WI38 (cell line): ENCODE results near the gene ACTL8.

Experiments
- H3K4me3 ChIP-seq: 2 replicates; pipeline ENCODE4 v1.5.1; 2011; ENCODE audit warnings: low read depth, mild to moderate bottlenecking, control low read depth, low read length
- TF ChIP-seq, protein P1 (sequence below): IDR thresholded peaks from 2 replicates; pipeline ENCODE4 v1.5.1; 2012; ENCODE audit warnings: low read depth, mild to moderate bottlenecking, control low read depth, low read length

ACTL8 gene

GRCh38 chr1:17752356-17752755, 2.8 kb upstream of the ACTL8 start:
- no peak overlapping the region for H3K4me3 ChIP-seq
- TF ChIP-seq, protein P1, sequence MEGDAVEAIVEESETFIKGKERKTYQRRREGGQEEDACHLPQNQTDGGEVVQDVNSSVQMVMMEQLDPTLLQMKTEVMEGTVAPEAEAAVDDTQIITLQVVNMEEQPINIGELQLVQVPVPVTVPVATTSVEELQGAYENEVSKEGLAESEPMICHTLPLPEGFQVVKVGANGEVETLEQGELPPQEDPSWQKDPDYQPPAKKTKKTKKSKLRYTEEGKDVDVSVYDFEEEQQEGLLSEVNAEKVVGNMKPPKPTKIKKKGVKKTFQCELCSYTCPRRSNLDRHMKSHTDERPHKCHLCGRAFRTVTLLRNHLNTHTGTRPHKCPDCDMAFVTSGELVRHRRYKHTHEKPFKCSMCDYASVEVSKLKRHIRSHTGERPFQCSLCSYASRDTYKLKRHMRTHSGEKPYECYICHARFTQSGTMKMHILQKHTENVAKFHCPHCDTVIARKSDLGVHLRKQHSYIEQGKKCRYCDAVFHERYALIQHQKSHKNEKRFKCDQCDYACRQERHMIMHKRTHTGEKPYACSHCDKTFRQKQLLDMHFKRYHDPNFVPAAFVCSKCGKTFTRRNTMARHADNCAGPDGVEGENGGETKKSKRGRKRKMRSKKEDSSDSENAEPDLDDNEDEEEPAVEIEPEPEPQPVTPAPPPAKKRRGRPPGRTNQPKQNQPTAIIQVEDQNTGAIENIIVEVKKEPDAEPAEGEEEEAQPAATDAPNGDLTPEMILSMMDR: no peak

- TF ChIP-seq, protein P1: no peak
- no peak overlapping the region for H3K4me3 ChIP-seq
These were observed 2.3 kb downstream of the ACTL8 start for GRCh38 chr1:17757426-17757825.

DNA sequence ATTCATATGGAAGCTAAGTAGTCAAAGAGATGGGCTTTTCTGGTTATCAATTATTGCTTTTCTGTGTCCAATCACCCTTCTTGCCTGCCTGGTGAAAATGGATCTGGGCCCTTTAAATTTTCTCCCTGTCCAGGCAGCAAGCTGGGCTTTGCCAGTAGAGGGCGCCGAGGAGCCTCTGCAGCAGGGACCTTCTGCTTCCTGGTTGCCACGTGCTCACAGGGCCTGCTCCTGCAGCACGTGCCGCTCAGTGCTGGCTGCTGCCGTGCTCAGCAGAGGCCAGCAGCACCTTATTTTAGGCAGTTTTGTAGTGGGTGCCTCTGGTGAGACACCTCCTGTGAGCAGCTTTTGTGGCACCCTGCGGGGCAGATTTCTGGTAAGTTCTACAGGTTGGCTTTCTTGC, 4.0 kb downstream of the ACTL8 start:
- H3K4me3 ChIP-seq: no peak overlapping the region
- TF ChIP-seq, protein P1: no peak

DNA sequence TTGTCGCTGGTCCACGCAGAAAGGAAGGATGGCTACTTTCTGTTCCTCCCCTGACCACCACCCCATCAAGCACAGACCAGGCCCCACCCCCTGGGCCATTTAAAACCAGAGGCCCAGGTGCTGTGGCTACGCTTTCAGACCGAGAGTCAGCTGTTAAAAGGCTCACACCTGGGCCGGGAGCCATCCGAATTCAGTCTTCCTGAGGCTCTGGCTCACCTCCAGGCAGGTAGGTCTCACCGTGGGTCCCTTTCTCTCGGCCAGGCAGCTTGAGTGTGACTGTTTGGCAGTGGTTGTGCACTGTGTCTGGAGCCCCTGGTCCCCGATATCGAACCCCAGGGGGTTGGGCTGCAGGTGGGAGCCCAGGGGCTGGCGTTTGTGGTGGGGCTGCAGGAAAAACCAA, 7.2 kb downstream of the ACTL8 start:
- TF ChIP-seq, protein P1: no peak
- no peak overlapping the region for H3K4me3 ChIP-seq

GRCh38 chr1:17763417-17763816, 8.3 kb downstream of the ACTL8 start:
- TF ChIP-seq, protein P1: no peak
- no peak overlapping the region for H3K4me3 ChIP-seq

DNA sequence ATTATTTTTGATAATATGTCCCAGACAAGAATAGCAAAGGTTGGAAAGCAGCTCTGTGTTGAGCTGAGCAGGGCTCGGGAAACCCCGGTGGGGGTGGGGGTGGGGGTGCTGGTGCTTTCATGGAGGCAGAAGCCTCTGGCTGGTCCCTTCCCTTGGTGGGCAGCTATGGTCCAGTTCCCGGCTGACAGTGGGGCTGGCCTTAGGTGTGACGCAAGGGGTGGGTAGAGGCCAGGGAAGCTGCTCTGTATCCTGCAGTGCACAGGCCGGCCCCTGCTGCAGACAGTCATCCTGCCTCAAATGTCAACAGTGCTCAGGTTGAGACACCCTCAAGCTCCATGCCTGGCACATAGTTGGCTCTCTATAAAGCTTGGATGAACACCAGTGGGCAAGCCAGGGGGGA, 8.9 kb downstream of the ACTL8 start:
- H3K4me3 ChIP-seq: no peak overlapping the region
- TF ChIP-seq, protein P1: no peak

DNA sequence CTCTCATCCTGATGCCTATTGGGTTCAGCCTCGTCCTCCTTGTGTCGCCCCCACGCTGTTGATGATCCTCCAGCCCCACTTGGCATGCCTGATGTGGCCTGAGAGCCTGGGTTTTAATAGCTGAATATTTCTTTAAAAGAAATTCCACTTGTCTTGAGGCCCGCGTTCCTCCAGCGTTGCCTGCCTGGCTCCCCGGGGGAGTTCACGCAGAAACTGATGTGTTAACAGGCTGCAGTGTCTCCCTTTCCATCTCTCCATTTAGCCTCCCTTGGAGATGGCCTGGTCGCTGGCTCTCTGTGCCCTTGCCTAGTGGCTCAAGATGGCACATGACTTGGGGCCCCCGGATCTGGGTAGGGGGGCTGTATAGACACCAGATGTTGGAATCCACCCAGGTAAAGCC, 9.5 kb downstream of the ACTL8 start:
- TF ChIP-seq, protein P1: no peak
- no peak overlapping the region for H3K4me3 ChIP-seq
